HCT116 (cell line): ENCODE results near the gene MEGF8. TPM values are rescaled to one million over a fixed set of nuclear protein-coding genes. Genes with fewer than 3 reads are reported as not detected.

ENCODE experiments used
- ATAC-seq: fragments of 200-7000 bp; cut with Tn5 transposase; 2 replicates; pipeline ENCODE4 v1.9.1; 2020; ENCODE audit warnings: mild to moderate bottlenecking, moderate library complexity
- BruUV-seq: library from RNA; stranded (reverse); fragments of 400-500 nt; replicated peaks from 2 replicates; lab custom pipeline; 2021; lab: Mats Ljungman, UMichigan
- CTCF ChIA-PET: fragments of 300-600 bp; sonication (Branson Sonifier 250); formaldehyde crosslinking; loops from one replicate; lab custom pipeline; 2021; ENCODE audit warnings: antibody characterized with exemption; lab: Charles Lee
- POLR2A ChIA-PET: fragments of 300-600, 350-600 bp; sonication (Branson Sonifier 250); formaldehyde crosslinking; loops from one replicate; lab custom pipeline; 2021; ENCODE audit warnings: antibody characterized with exemption; lab: Charles Lee
- RAD21 ChIA-PET, 2 experiments: fragments of 300-600 bp; sonication (Branson Sonifier 250); formaldehyde crosslinking; loops; one replicate each; lab custom pipeline; 2023; ENCODE audit warnings: low total read pairs in 2 of 2; ENCODE audit not compliant: uncharacterized antibody in 2 of 2, unreplicated experiment in 2 of 2, low non-redundant PET in 1 of 2; lab: Charles Lee
- DNase-seq: peaks from one replicate; pipeline ENCODE4 v3.0.0-alpha.2; 2010; ENCODE audit warnings: low read depth, low spot score
- H2AFZ ChIP-seq: fragments of 200-600 bp; shearing (Covaris generic), sonication (generic); 2 replicates; pipeline ENCODE4 v1.6.1; 2017; ENCODE audit warnings: low read depth, mixed run types, mixed read lengths, antibody characterized with exemption, low read length; ENCODE audit not compliant: poor library complexity, severe bottlenecking
- H3K27ac ChIP-seq: 2 replicates; pipeline ENCODE4 v1.5.1; 2012; ENCODE audit warnings: low read depth, low read length
- H3K27me3 ChIP-seq: fragments of 200-600 bp; sonication (generic); 2 replicates; pipeline ENCODE4 v1.6.1; 2016; ENCODE audit warnings: mixed run types, low read length, mixed read lengths; ENCODE audit not compliant: insufficient read depth
- H3K36me3 ChIP-seq, 2 experiments: fragments of 200-500 bp in 1 of 2; fragments of 200-600 bp in 1 of 2; sonication (Bioruptor generic) in 1 of 2; sonication (generic) in 1 of 2; 2 replicates each; pipeline versions ENCODE4 v1.5.1 to v1.6.1; 2014 to 2016; ENCODE audit warnings: low read length in 2 of 2, inconsistent platforms in 1 of 2, mixed read lengths in 1 of 2, mixed run types in 1 of 2; ENCODE audit not compliant: insufficient read depth in 2 of 2, control insufficient read depth in 1 of 2
- H3K4me1 ChIP-seq, 2 experiments: fragments of 200-600 bp in 1 of 2; sonication (generic) in 1 of 2; 2 replicates each; pipeline versions ENCODE4 v1.5.1 to v1.6.1; 2012 to 2017; ENCODE audit warnings: low read length in 2 of 2, inconsistent platforms in 1 of 2, mild to moderate bottlenecking in 1 of 2, mixed read lengths in 1 of 2, mixed run types in 1 of 2, moderate library complexity in 1 of 2; ENCODE audit not compliant: insufficient read depth in 2 of 2, control insufficient read depth in 1 of 2
- H3K4me2 ChIP-seq: fragments of 200-600 bp; sonication (generic); 2 replicates; pipeline ENCODE4 v1.6.1; 2017; ENCODE audit warnings: mixed run types, low read length, mixed read lengths
- H3K4me3 ChIP-seq, 2 experiments: fragments of 200-600 bp in 1 of 2; sonication (generic) in 1 of 2; replicated peaks in 1 of 2; 2 replicates each; pipeline ENCODE4 v1.5.1; 2011 to 2016; ENCODE audit warnings: low read length in 2 of 2, control low read depth in 1 of 2, low read depth in 1 of 2, mild to moderate bottlenecking in 1 of 2, mixed read lengths in 1 of 2, mixed run types in 1 of 2
- H3K79me2 ChIP-seq: fragments of 200-600 bp; sonication (generic); 2 replicates; pipeline ENCODE4 v1.6.1; 2017; ENCODE audit warnings: mild to moderate bottlenecking, mixed run types, low read length, moderate library complexity, mixed read lengths; ENCODE audit not compliant: insufficient read depth
- H3K9ac ChIP-seq: fragments of 200-600 bp; sonication (generic); 2 replicates; pipeline ENCODE4 v1.6.1; 2016; ENCODE audit warnings: low read length, mixed read lengths
- H3K9me2 ChIP-seq: fragments of 200-600 bp; sonication (generic), shearing (Covaris generic); 2 replicates; pipeline ENCODE4 v1.6.1; 2017; ENCODE audit warnings: mixed run types, mild to moderate bottlenecking, moderate library complexity; ENCODE audit not compliant: insufficient read depth
- H3K9me3 ChIP-seq, 2 experiments: fragments of 200-500 bp in 1 of 2; fragments of 200-600 bp in 1 of 2; sonication (Bioruptor generic) in 1 of 2; sonication (generic) in 1 of 2; 2 replicates each; pipeline ENCODE4 v1.6.1; 2014 to 2017; ENCODE audit warnings: low read length in 2 of 2, mixed read lengths in 2 of 2, inconsistent platforms in 1 of 2, low read depth in 1 of 2, mild to moderate bottlenecking in 1 of 2, mixed run types in 1 of 2, moderate library complexity in 1 of 2; ENCODE audit not compliant: control insufficient read depth in 1 of 2, insufficient read depth in 1 of 2
- H4K20me1 ChIP-seq: fragments of 200-600 bp; sonication (generic), shearing (Covaris generic); 2 replicates; pipeline ENCODE4 v1.6.1; 2017; ENCODE audit warnings: mixed run types, mild to moderate bottlenecking, moderate library complexity; ENCODE audit not compliant: insufficient read depth
- CEBPB ChIP-seq: IDR thresholded peaks from 2 replicates; pipeline ENCODE4 v1.6.1; 2012; ENCODE audit warnings: low read depth
- CTCF ChIP-seq, 3 experiments: fragments of 200-600 bp in 1 of 3; sonication (generic) in 1 of 3; IDR thresholded peaks in 2 of 3; conservative IDR thresholded peaks in 1 of 3; 2 replicates each; pipeline ENCODE4 v1.5.1; 2012 to 2017; ENCODE audit warnings: low read depth in 2 of 3, low read length in 2 of 3, antibody characterized with exemption in 1 of 3, borderline replicate concordance in 1 of 3, control low read depth in 1 of 3, mild to moderate bottlenecking in 1 of 3, mixed read lengths in 1 of 3, mixed run types in 1 of 3, moderate library complexity in 1 of 3; ENCODE audit not compliant: insufficient read depth in 1 of 3
- EGR1 ChIP-seq: IDR thresholded peaks from 2 replicates; pipeline ENCODE4 v1.6.1; 2012; ENCODE audit warnings: low read depth
- ELF1 ChIP-seq: IDR thresholded peaks from 2 replicates; pipeline ENCODE4 v1.6.1; 2012; ENCODE audit warnings: low read depth, borderline replicate concordance
- FOSL1 ChIP-seq: IDR thresholded peaks from 2 replicates; pipeline ENCODE4 v1.6.1; 2012; ENCODE audit warnings: low read depth
- MAX ChIP-seq: IDR thresholded peaks from 2 replicates; pipeline ENCODE4 v1.6.1; 2012
- POLR2A ChIP-seq: IDR thresholded peaks from 2 replicates; pipeline ENCODE4 v1.7.0; 2011; ENCODE audit warnings: borderline replicate concordance; ENCODE audit not compliant: insufficient read depth, insufficient read length; ENCODE audit errors: extremely low read depth
- POLR2AphosphoS5 ChIP-seq: IDR thresholded peaks from 2 replicates; pipeline ENCODE4 v1.6.1; 2011; ENCODE audit warnings: mild to moderate bottlenecking, low read depth, low read length, moderate library complexity
- RAD21 ChIP-seq: IDR thresholded peaks from 2 replicates; pipeline ENCODE4 v1.6.1; 2012; ENCODE audit warnings: low read depth, mild to moderate bottlenecking
- REST ChIP-seq: IDR thresholded peaks from 2 replicates; pipeline ENCODE4 v1.6.1; 2012; ENCODE audit warnings: low read depth
- SIN3A ChIP-seq: IDR thresholded peaks from 2 replicates; pipeline ENCODE4 v1.6.1; 2012; ENCODE audit warnings: low read depth
- SP1 ChIP-seq: IDR thresholded peaks from 2 replicates; pipeline ENCODE4 v1.6.1; 2012; ENCODE audit warnings: low read depth
- SRF ChIP-seq: IDR thresholded peaks from 2 replicates; pipeline ENCODE4 v1.6.1; 2012; ENCODE audit warnings: low read depth
- TCF7L2 ChIP-seq: IDR thresholded peaks from 2 replicates; pipeline ENCODE4 v1.7.0; 2011; ENCODE audit warnings: borderline replicate concordance, inconsistent platforms; ENCODE audit not compliant: insufficient read depth, insufficient read length; ENCODE audit errors: extremely low read depth
- YY1 ChIP-seq: IDR thresholded peaks from 2 replicates; pipeline ENCODE4 v1.6.1; 2011; ENCODE audit warnings: low read length, low read depth, moderate library complexity, mild to moderate bottlenecking; ENCODE audit not compliant: insufficient replicate concordance; ENCODE audit errors: extremely low read depth
- ZFX ChIP-seq: fragments of 450-650 bp; IDR thresholded peaks from 2 replicates; pipeline ENCODE4 v1.6.1; 2017
- intact Hi-C: fragments of 100-400 bp; cut with micrococcal nuclease; formaldehyde crosslinking; loops from 2 replicates; pipeline ENCODE4 v1.10.0; 2022
- total RNA-seq: library from RNA; stranded (reverse); gene quantifications from one replicate; pipeline ENCODE4 v1.2.1, GENCODE V29; 2021; ENCODE audit not compliant: unreplicated experiment
- TF ChIP-seq, protein P1 (sequence below): IDR thresholded peaks from 2 replicates; pipeline ENCODE4 v1.6.1; 2011; ENCODE audit warnings: mild to moderate bottlenecking, low read length, moderate library complexity; ENCODE audit not compliant: insufficient replicate concordance; ENCODE audit errors: extremely low read depth

MEGF8 gene
- total RNA-seq, 1 experiment from 2014 or later = 24.0 TPM

DNA sequence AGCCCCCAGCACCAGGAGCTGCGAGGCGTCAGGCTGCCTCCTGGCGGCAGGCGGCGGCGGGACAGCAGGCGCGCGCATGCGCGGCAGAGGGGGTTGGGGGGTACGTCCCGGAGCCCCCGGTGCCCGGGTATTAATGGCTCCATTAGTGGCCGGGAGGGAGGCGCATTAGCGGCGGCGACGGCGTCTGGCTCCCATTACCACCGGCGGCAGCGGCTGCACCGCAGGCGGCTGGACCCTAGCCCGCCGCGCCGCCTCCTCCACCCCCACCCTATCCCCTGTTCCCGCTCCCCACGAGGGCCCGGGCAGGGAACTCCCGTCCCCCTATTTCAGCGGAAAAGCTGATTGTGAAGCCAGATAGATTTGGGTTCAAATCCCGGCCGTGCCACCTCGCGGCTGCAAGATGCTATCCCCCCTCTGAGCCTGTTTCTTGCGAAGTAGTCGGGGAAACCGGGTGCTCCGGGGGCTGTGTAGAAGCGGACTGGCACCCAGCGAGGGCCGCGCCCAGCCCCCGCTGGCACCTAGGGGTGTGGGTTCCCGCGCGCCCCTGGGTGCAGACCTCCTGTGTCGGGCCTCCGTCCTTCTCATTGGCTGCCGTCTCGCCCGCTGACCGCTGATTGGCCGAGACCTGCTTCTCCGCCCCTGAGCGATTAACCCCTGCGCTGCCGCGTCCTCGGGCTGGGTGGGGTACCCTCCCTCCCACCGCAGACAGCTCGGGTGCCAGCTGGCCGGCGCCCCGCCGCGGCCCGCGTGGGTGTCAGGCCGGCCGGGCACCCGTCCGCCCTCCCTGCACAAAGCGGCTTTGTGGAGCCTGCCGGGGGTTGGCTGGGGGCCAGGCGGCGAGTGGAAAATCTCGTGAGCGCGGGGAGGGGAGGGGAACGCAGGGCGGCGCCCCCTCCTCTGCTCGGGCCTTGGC is 45.3 kb upstream of the MEGF8 start:
- BruUV-seq = TSS peak; percentile 83
- H3K9ac ChIP-seq = peak overlapping the region; percentile 86
- peak; percentile 77 for DNase-seq
- H3K9me2 ChIP-seq = no peaks in the 10 kb centered on the region
- peak overlapping the region; percentile 94 for H3K27ac ChIP-seq
- peaks cover 46 to 66% of the 10 kb centered on the region in 2 experiments for H3K4me1 ChIP-seq
- intact Hi-C loops = loop anchor here (1.0 to 2.0 kb wide), 2 partner anchors 34 to 37 kb away; partner anchors contain the start of gene GSK3A
- no peak for TF ChIP-seq ELF1
- TF ChIP-seq EGR1 = peak; percentile 72
- no peak; the same call in 1 of the 2 replicates for TF ChIP-seq SIN3A
- TF ChIP-seq CEBPB = no peak
- no peak for TF ChIP-seq MAX
- no peak for TF ChIP-seq REST
- no peak for TF ChIP-seq FOSL1
- peak; percentile 94 for TF ChIP-seq SP1
- TF ChIP-seq SRF = no peak
- TF ChIP-seq, protein P1, sequence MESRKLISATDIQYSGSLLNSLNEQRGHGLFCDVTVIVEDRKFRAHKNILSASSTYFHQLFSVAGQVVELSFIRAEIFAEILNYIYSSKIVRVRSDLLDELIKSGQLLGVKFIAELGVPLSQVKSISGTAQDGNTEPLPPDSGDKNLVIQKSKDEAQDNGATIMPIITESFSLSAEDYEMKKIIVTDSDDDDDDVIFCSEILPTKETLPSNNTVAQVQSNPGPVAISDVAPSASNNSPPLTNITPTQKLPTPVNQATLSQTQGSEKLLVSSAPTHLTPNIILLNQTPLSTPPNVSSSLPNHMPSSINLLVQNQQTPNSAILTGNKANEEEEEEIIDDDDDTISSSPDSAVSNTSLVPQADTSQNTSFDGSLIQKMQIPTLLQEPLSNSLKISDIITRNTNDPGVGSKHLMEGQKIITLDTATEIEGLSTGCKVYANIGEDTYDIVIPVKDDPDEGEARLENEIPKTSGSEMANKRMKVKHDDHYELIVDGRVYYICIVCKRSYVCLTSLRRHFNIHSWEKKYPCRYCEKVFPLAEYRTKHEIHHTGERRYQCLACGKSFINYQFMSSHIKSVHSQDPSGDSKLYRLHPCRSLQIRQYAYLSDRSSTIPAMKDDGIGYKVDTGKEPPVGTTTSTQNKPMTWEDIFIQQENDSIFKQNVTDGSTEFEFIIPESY = no peak
- peak; percentile 57 for TF ChIP-seq POLR2A
- peak; percentile 35; the same call in 1 of the 2 replicates for TF ChIP-seq ZFX
- TF ChIP-seq YY1 = peak; percentile 2
- TF ChIP-seq CTCF (IDR thresholded peaks at IDR 0.05 in 2 of 3, conservative IDR thresholded peaks at IDR 0.05 in 1 of 3; ENCODE audit: borderline replicate concordance in 1 of 3, insufficient read depth in 1 of 3, low read depth in 2 of 3, low read length in 2 of 3) = peak in 2 of 3 experiments; percentile 84 to 92; a peak in 5 of 6 replicates
- peak; percentile 82 for TF ChIP-seq POLR2AphosphoS5
- TF ChIP-seq RAD21 = no peak; the same call in 1 of the 2 replicates
- TF ChIP-seq TCF7L2 = peak; percentile 40
- ATAC-seq = peak; percentile 63
- no peaks in the 10 kb centered on the region for H3K27me3 ChIP-seq
- CTCF ChIA-PET = interaction anchor here (0.6 to 4.8 kb wide), 11 partner anchors 10 to 166 kb away, joined by 3 to 63 read pairs (median 5); partner anchors contain the start of genes GSK3A and PAFAH1B3
- peaks cover 7% of the 10 kb centered on the region; the same call in 1 of the 2 replicates for H3K79me2 ChIP-seq
- peak overlapping the region; percentile 97 for H3K4me2 ChIP-seq
- POLR2A ChIA-PET = interaction anchor here (0.8 to 2.5 kb wide), 6 partner anchors 10 to 36 kb away, joined by 3 to 19 read pairs (median 4); partner anchors contain the start of genes CIC, PAFAH1B3 and PRR19
- no peaks in the 10 kb centered on the region for H3K9me3 ChIP-seq
- H3K36me3 ChIP-seq = peaks cover 0 to under 1% of the 10 kb centered on the region in 2 experiments; a peak in 1 of 4 replicates
- no peak overlapping the region for H2AFZ ChIP-seq
- peak overlapping the region; percentile 70 to 72 for H3K4me3 ChIP-seq
- RAD21 ChIA-PET = interaction anchor here (0.8 to 1.9 kb wide), 5 partner anchors 33 to 38 kb away, joined by 4 to 9 read pairs (median 6); partner anchors contain the start of gene GSK3A (in 1 of the 2)
- H4K20me1 ChIP-seq = no peaks in the 10 kb centered on the region
